ENCODE data around the gene LMTK3.

Gene LMTK3, protein sequence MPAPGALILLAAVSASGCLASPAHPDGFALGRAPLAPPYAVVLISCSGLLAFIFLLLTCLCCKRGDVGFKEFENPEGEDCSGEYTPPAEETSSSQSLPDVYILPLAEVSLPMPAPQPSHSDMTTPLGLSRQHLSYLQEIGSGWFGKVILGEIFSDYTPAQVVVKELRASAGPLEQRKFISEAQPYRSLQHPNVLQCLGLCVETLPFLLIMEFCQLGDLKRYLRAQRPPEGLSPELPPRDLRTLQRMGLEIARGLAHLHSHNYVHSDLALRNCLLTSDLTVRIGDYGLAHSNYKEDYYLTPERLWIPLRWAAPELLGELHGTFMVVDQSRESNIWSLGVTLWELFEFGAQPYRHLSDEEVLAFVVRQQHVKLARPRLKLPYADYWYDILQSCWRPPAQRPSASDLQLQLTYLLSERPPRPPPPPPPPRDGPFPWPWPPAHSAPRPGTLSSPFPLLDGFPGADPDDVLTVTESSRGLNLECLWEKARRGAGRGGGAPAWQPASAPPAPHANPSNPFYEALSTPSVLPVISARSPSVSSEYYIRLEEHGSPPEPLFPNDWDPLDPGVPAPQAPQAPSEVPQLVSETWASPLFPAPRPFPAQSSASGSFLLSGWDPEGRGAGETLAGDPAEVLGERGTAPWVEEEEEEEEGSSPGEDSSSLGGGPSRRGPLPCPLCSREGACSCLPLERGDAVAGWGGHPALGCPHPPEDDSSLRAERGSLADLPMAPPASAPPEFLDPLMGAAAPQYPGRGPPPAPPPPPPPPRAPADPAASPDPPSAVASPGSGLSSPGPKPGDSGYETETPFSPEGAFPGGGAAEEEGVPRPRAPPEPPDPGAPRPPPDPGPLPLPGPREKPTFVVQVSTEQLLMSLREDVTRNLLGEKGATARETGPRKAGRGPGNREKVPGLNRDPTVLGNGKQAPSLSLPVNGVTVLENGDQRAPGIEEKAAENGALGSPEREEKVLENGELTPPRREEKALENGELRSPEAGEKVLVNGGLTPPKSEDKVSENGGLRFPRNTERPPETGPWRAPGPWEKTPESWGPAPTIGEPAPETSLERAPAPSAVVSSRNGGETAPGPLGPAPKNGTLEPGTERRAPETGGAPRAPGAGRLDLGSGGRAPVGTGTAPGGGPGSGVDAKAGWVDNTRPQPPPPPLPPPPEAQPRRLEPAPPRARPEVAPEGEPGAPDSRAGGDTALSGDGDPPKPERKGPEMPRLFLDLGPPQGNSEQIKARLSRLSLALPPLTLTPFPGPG (N-terminal part only)

DNA sequence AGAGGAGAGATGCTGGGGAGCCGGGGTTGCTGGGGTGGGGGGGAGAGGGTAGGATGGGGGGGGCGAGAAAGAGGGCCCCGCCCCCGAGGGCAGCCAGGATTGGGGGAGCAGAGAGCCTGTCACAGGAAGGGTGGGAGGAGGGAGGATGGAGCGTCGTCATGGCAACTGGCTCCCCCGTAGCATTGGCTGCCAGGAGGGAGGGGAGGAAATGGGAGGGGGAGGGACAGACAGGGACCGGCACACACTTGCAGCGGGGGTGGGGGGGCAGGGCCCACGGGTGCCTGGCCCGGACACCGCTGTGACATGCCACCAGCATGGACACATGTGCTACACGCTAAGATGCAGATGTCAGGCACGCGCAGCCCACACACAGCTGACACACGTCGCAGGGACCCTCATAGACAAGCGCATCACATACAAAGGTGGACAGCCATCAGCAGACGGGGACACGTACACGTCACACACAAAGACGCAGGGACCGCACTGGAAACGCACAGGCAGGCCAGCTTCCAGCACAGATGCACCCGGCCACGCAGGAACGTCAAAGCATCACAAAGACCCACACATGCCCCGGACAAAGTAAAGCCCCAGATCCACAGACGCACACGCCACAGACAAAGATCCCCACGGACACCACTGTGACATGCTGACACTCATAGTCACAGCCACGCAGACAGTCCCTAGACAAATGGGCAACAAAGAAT is at the start of gene LMTK3:
TSS of gene LMTK3 (minus strand) at position 36 of the 704 bp plus-strand sequence. CDS start 259 bp downstream, outside the sequence.
- intact Hi-C loops (cut with DNase I), result no loop called here
- peak; percentile 86 to 98 (median 94) for DNase-seq

DNA sequence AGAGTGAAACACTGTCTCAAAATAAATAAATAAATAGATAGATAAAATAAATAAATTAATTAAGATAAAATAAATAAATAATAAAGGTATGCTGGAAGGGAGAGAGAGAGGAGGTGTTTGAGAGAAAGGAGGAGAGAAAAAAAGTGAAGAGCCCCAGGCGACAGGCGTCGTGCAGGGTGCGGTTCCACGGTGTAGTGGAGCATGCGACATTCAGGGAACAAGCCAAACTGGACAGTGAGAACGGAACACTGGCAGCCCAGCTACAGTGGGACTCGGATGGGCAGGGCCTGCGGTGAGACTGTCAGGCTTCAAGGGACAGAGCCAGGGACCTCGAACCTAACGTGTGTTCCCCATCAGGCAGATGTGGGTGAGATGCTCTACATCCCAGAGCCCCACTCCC is 49.8 kb upstream of the LMTK3 start:
- DNase-seq, result no peak
- intact Hi-C loops (cut with DNase I), result no loop called here

DNA sequence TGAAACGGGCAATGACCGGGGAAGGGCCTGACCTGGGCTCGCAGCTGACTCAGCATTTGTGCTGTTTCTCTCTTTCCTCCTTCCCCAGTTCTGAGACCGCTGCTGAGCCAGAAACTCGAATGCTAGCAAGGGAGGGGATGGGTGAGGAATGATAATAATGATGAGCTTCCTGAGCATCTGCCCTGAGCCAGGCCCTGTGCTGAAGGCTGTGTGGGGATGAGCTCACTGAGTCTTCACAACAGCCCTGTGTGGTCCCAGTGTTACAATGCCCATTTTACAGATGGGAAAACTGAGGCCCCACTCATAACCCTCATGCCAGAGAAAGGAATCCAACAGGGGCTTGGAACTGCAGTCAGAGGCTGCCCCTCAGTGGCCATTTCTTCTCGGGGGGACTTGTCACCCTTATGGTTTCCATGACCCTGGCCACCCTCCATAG is 48.5 kb upstream of the LMTK3 start:
- intact Hi-C loops (cut with DNase I), result no loop called here
- no peak for DNase-seq

- intact Hi-C loops (cut with DNase I), result no loop called here
- DNase-seq, result no peak
Measured at GRCh38 chr19:48558018-48558684, 46.5 kb upstream of the LMTK3 start.

DNA sequence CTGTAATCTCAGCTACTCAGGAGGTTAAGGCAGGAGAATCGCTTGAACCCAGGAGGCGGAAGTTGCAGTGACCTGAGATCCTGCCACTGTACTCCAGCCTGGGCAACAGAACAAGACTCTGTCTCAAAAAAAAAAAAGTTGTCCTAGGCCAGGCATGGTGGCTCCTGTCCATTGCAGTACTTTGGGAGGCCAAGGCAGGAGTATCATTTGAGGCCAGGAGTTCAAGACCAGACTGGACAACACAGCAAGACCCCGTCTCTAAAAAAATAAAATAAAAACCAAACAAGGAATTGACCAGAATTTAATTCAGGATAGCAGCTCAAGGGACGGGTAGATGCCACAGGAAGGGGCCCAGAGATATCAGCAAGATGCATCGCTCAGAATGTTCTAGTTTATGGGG is 45.2 kb upstream of the LMTK3 start:
- intact Hi-C loops (cut with DNase I), result no loop called here
- DNase-seq, result no peak

DNA sequence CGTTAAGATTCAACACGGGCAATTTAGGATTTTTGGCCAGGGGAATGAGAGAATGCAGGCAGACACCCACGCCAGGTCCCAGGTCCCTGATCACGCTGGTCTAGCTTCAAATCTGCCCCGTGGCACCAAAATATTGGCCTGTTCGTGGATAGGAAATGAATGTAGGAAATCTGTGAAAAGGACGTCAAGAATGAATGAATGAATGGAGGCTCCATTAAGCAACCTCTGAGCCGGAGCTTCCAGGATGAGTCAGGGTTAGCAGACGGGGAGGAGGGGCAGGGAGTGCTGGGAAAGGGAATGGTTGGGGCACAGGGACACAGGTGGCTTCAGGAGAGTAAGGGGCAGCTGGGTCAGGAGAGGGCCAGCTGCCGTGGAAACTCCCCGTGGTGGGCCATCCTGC is 44.5 kb upstream of the LMTK3 start:
- intact Hi-C loops (cut with DNase I), result no loop called here
- no peak for DNase-seq

GRCh38 chr19:48554385-48555091 is 42.9 kb upstream of the LMTK3 start:
- no peak for DNase-seq
- intact Hi-C loops (cut with DNase I), result no loop called here

DNA sequence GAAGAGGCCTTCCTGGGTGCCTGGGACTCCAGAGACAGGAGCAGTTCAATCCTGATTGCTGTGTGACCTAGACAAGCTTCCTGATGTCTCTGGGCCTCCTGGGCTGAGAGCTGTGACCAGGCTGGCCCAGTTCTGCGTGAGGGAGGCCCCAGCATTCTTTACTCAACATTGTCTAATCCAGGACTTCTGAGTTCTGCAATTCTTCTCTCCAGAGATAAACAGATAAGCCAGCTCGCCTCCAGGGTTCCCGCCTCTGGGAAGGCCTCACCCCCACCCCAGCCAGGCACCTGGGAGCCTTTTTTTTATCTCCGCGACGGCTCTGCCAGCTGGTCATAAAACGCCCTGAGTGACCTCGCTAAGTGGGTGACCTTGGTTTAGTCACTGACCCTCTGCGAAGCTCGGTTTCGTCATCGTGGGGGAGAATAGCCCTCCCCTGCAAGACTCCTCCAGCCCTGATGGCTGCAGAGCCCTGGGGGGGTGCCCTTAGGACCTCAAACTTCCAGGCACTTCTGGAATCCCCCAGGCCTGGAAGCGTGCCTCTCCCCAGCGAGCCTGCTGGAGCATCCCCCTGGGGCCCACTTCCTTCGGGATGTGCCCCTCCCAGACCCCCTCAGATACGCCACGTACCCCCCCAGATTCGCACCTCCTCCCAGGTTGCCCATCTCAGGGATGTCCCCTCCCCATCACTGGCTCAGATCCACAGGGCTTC is 42.2 kb upstream of the LMTK3 start:
- intact Hi-C loops (cut with DNase I), result no loop called here
- no peak for DNase-seq

- DNase-seq, result no peak
- intact Hi-C loops (cut with DNase I), result no loop called here
Measured at GRCh38 chr19:48552406-48553322, 41.0 kb upstream of the LMTK3 start.

DNA sequence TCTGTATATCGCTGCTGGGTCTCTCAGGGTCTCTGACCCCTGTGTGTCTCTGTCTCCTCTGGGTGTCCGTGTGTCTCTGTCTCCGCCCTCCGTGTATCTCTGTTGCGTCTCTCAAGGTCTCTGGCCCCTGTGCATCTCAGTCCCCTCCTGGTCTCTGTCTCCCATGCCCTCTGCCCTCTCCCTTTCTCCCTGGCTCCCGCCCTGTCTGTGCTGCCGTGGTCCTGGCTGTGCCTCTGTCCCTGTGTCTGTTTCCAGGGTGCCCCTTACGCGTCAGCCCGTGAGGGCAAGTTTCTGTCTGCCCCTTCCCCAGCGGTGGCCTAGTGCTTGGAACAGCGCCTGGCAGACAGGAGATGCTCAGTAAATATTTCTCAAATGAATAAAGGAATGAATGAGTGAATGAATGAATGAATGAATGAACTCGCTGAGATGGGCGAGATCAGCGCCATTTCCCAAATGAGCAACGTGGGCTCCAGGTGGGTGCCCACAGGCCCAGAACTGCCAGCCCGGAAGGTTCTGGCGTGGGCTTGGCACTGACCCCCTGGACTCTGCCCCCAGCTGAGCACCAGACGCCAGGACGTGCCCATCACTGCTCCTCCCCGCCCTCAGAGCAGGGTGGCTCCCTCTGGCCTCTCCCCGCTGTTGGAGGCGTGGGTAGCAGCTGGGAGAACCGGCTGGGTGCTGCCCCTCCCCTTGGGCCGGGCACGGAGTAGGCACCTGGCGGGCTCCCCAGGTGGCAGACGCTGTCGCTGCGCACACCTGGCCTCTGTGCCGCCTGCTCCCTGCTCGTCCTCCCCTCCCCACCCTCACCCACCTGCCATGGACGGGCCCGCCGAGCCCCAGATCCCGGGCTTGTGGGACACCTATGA is 40.0 kb upstream of the LMTK3 start, which contains the start of gene SULT2B1:
TSS of gene SULT2B1 (plus strand) at position 736 of the 866 bp plus-strand sequence. CDS start at position 817, 81 bp downstream.
- intact Hi-C loops (cut with DNase I), result no loop called here
- DNase-seq, result no peak

DNA sequence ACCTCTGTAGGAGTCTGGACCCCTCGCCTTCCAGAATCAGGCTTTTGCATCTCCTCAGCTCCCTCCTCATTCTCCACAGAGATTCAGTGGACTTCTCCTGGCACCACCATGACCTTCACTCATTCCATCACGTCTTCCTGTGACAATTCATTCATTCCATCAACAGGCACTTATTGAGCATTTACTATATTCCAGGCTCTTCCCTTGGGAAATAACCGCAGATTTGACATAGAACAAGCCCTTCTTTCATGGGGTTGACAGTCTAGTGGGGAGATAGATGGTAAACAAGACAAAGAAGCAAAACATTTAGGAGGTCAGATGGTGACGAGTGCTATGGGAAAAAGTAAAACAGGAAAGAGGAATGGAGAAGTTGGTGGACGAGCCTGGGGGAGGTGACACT is 37.7 kb upstream of the LMTK3 start:
- DNase-seq, result no peak
- intact Hi-C loops (cut with DNase I), result no loop called here

DNA sequence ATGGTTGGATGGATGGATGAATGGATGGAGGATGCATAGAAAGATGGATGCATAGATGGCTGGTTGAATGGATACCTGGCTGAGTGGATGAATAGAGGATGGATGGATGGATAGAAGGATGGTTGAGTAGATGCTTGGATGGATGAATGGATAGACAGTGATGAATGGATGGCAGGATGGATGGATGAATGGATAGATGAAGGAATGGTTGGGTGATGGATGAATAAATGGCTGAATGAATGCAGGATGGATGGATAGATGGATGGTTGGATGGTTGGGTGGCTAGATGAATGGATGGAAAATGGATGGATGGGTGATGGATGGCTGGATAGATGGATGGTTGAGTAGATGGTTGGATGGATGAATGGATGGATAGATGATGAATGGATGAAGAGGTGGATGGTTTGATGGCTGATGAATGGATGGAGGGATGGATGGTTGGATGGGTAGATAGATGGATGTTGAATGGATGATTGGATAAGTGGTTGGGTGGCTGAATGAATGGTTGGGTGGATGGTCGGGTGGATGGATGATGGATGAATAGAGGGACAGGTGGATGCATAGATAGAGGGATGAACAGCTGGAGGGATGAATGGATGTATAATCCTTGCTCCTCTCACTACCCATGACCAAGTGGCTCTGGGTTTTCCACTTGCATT is 36.7 kb upstream of the LMTK3 start:
- intact Hi-C loops (cut with DNase I), result no loop called here
- DNase-seq, result no peak

GRCh38 chr19:48547722-48548121 is 36.1 kb upstream of the LMTK3 start:
- DNase-seq, result no peak
- intact Hi-C loops (cut with DNase I), result no loop called here
